Measurements from ENCODE around the gene RAB3GAP1. TPM values are rescaled to one million over a fixed set of nuclear protein-coding genes. Genes with fewer than 3 reads are reported as not detected.

Gene RAB3GAP1
- total RNA-seq, 1 experiment from 2014 or later, result 35.8 TPM

- intact Hi-C loops (cut with micrococcal nuclease), result no loop called here
- H3K4me3 ChIP-seq (ENCODE audit: low read length), result no peak overlapping the region
Observed at GRCh38 chr2:135169900-135170753, 118.0 kb downstream of the RAB3GAP1 start.

GRCh38 chr2:135174049-135174809 is 122.1 kb downstream of the RAB3GAP1 start:
- no peaks in the 10 kb centered on the region for H3F3A ChIP-seq (ENCODE audit: low read length, unreplicated experiment)
- intact Hi-C loops (cut with micrococcal nuclease), result no loop called here
- CTCF ChIA-PET, result no interaction called here

More at GRCh38 chr2:135169900-135170753, 118.0 kb downstream of the RAB3GAP1 start:
- H2AFZ ChIP-seq (ENCODE audit: low read length), result no peak overlapping the region
- peaks cover 42% of the 10 kb centered on the region for H3K36me3 ChIP-seq (ENCODE audit: low read depth, low read length)
- no peak for TF ChIP-seq EZH2phosphoT487 (IDR thresholded peaks at IDR 0.05; ENCODE audit: borderline replicate concordance, low read length)
- no peak for TF ChIP-seq CTCF (conservative IDR thresholded peaks at IDR 0.05; ENCODE audit: low read depth, low read length)
- no peak for TF ChIP-seq EZH2 (IDR thresholded peaks at IDR 0.05; ENCODE audit: low read length, unreplicated experiment)
- peaks cover 2% of the 10 kb centered on the region for H3K4me1 ChIP-seq (ENCODE audit: insufficient read depth, low read length)
- no TSS peak for BruUV-seq (replicated peaks)
- CTCF ChIA-PET, result no interaction called here
- no peaks in the 10 kb centered on the region for H4K20me1 ChIP-seq (ENCODE audit: low read length)
- ATAC-seq (no peak), DNase-seq (no peak)
- H3K9ac ChIP-seq (ENCODE audit: low read length), result no peak overlapping the region
- H3K9me2 ChIP-seq (replicated peaks; ENCODE audit: low read length), result no peaks in the 10 kb centered on the region
- no peaks in the 10 kb centered on the region for H3K9me3 ChIP-seq (ENCODE audit: low read length)
- no peaks in the 10 kb centered on the region for H3K79me2 ChIP-seq (ENCODE audit: low read length)
- no peaks in the 10 kb centered on the region for H3F3A ChIP-seq (ENCODE audit: low read length, unreplicated experiment)
- no peak overlapping the region for H3K27ac ChIP-seq (ENCODE audit: low read length)
- POLR2A ChIA-PET (ENCODE audit: unreplicated experiment), result no interaction called here
- no peaks in the 10 kb centered on the region for H3K27me3 ChIP-seq (ENCODE audit: low read length)
- H3K4me2 ChIP-seq (ENCODE audit: low read length), result no peak overlapping the region

More at GRCh38 chr2:135174049-135174809, 122.1 kb downstream of the RAB3GAP1 start:
- Histone ChIP-seq H3K27me3 (ENCODE audit: low read length) (no peaks in the 10 kb centered on the region), H3K4me2 (ENCODE audit: low read length) (no peak overlapping the region), H3K4me3 (ENCODE audit: low read length) (no peak overlapping the region), H3K27ac (ENCODE audit: low read length) (no peak overlapping the region), H3K36me3 (ENCODE audit: low read depth, low read length) (peaks cover 30% of the 10 kb centered on the region), H3K79me2 (ENCODE audit: low read length) (no peaks in the 10 kb centered on the region), H3K9me3 (ENCODE audit: low read length) (no peaks in the 10 kb centered on the region), H3K9ac (ENCODE audit: low read length) (no peak overlapping the region), H3K9me2 (replicated peaks; ENCODE audit: low read length) (no peaks in the 10 kb centered on the region), H4K20me1 (ENCODE audit: low read length) (no peaks in the 10 kb centered on the region), H3K4me1 (ENCODE audit: insufficient read depth, low read length) (no peaks in the 10 kb centered on the region), H2AFZ (ENCODE audit: low read length) (no peak overlapping the region)
- ATAC-seq (no peak), DNase-seq (no peak)
- POLR2A ChIA-PET (ENCODE audit: unreplicated experiment), result no interaction called here
- no peak for TF ChIP-seq EZH2 (IDR thresholded peaks at IDR 0.05; ENCODE audit: low read length, unreplicated experiment)
- TF ChIP-seq EZH2phosphoT487 (IDR thresholded peaks at IDR 0.05; ENCODE audit: borderline replicate concordance, low read length), result no peak
- TF ChIP-seq CTCF (conservative IDR thresholded peaks at IDR 0.05; ENCODE audit: low read depth, low read length), result no peak
- BruUV-seq (replicated peaks), result no TSS peak
